Transverse colon (tissue), 3 donors: Measurements from ENCODE around the gene LILRB1.
"Not testable (repeated sequence)": the region's sequence is repeated elsewhere in the genome, so short reads cannot be mapped to it uniquely, and the experiment has no call there.

Experiments used
- CTCF ChIP-seq, 5 experiments: fragments of 200-600 bp in 3 of 5; fragments of 450-650 bp in 2 of 5; sonication (generic) in 3 of 5; IDR thresholded peaks; 1 replicate in 2 of 5; 2 replicates in 3 of 5; pipeline ENCODE4 v1.5.1; 2016 to 2017; ENCODE audit warnings: antibody characterized with exemption in 5 of 5, inconsistent platforms in 3 of 5, mild to moderate bottlenecking in 2 of 5, moderate library complexity in 1 of 5
- EP300 ChIP-seq: sonication (generic); formaldehyde crosslinking; IDR thresholded peaks from one replicate; pipeline ENCODE4 v1.6.1; 2017; ENCODE audit warnings: antibody characterized with exemption, low read depth

- not testable (repeated sequence) for TF ChIP-seq EP300; CTCF (IDR thresholded peaks at IDR 0.05)
Measured at GRCh38 chr19:54643583-54643982, 13.3 kb downstream of the LILRB1 start.
